Keratinocyte (primary cell): ENCODE data around the gene SOD1. TPM values are rescaled to one million over a fixed set of nuclear protein-coding genes. Genes with fewer than 3 reads are reported as not detected.

Experiments
- DNase-seq: peaks from one replicate; pipeline ENCODE4 v3.0.0-alpha.2; 2011; ENCODE audit warnings: low read depth, missing footprints, low spot score
- FAIRE-seq: peaks from 2 replicates; lab custom pipeline; 2011; peaks lifted over from hg19 to GRCh38; lab: Jason Lieb, UNC
- H2AFZ ChIP-seq: 2 replicates; pipeline ENCODE4 v1.6.0; 2012; ENCODE audit warnings: low read length, control low read depth, inconsistent platforms; ENCODE audit not compliant: control insufficient read depth
- H3K27ac ChIP-seq: 2 replicates; pipeline ENCODE4 v1.5.1; 2011; ENCODE audit warnings: low read length; ENCODE audit not compliant: control insufficient read depth, insufficient read depth
- H3K27me3 ChIP-seq: 3 replicates; pipeline ENCODE4 v1.6.0; 2011; ENCODE audit warnings: low read length; ENCODE audit not compliant: control insufficient read depth, insufficient read depth; ENCODE audit errors: extremely low read depth
- H3K36me3 ChIP-seq, 2 experiments: 2 replicates in 1 of 2; 3 replicates in 1 of 2; pipeline ENCODE4 v1.5.1; 2011; ENCODE audit warnings: low read length in 2 of 2, mild to moderate bottlenecking in 1 of 2; ENCODE audit not compliant: control insufficient read depth in 2 of 2, insufficient read depth in 2 of 2; ENCODE audit errors: extremely low read depth in 1 of 2
- H3K4me1 ChIP-seq: 3 replicates; pipeline ENCODE4 v1.5.1; 2011; ENCODE audit warnings: low read length; ENCODE audit not compliant: control insufficient read depth, insufficient read depth; ENCODE audit errors: extremely low read depth
- H3K4me2 ChIP-seq: 3 replicates; pipeline ENCODE4 v1.6.0; 2011; ENCODE audit warnings: low read depth, low read length; ENCODE audit not compliant: control insufficient read depth, insufficient read depth; ENCODE audit errors: extremely low read depth
- H3K4me3 ChIP-seq, 3 experiments: fragments of 200-600 bp in 1 of 3; sonication (generic) in 1 of 3; 2 replicates in 2 of 3; 3 replicates in 1 of 3; pipeline ENCODE4 v1.5.1; 2011 to 2016; ENCODE audit warnings: low read length in 3 of 3, mild to moderate bottlenecking in 3 of 3, control low read depth in 2 of 3, inconsistent platforms in 1 of 3, low read depth in 1 of 3, mixed read lengths in 1 of 3, mixed run types in 1 of 3, moderate library complexity in 1 of 3; ENCODE audit not compliant: control insufficient read depth in 2 of 3, insufficient read depth in 2 of 3; ENCODE audit errors: extremely low read depth in 1 of 3
- H3K79me2 ChIP-seq: 2 replicates; pipeline ENCODE4 v1.6.0; 2012; ENCODE audit warnings: low read length; ENCODE audit not compliant: control insufficient read depth, insufficient read depth
- H3K9ac ChIP-seq: 3 replicates; pipeline ENCODE4 v1.6.0; 2011; ENCODE audit warnings: low read length; ENCODE audit not compliant: control insufficient read depth, insufficient read depth; ENCODE audit errors: extremely low read depth
- H3K9me1 ChIP-seq: 3 replicates; pipeline ENCODE4 v1.6.0; 2011; ENCODE audit warnings: low read length; ENCODE audit not compliant: control insufficient read depth, insufficient read depth; ENCODE audit errors: extremely low read depth
- H3K9me3 ChIP-seq: 2 replicates; pipeline ENCODE4 v1.5.1; 2012; ENCODE audit warnings: low read depth, low read length; ENCODE audit not compliant: control insufficient read depth
- H4K20me1 ChIP-seq: 3 replicates; pipeline ENCODE4 v1.6.0; 2011; ENCODE audit warnings: low read length; ENCODE audit not compliant: control insufficient read depth, insufficient read depth; ENCODE audit errors: extremely low read depth
- CTCF ChIP-seq, 3 experiments: IDR thresholded peaks in 1 of 3; conservative IDR thresholded peaks in 1 of 3; optimal IDR thresholded peaks in 1 of 3; 2 replicates in 2 of 3; 3 replicates in 1 of 3; pipeline versions ENCODE3 to v1.5.1; 2011; ENCODE audit warnings: low read length in 3 of 3, mild to moderate bottlenecking in 3 of 3, moderate library complexity in 2 of 3, control low read depth in 1 of 3, inconsistent platforms in 1 of 3; ENCODE audit not compliant: insufficient read depth in 2 of 3; ENCODE audit errors: extremely low read depth in 1 of 3
- EZH2 ChIP-seq: IDR thresholded peaks from one replicate; pipeline ENCODE4 v1.6.1; 2012; ENCODE audit warnings: inconsistent platforms, mild to moderate bottlenecking, low read length, moderate library complexity
- dilution Hi-C: fragments of 300-500 bp; cut with MboI; formaldehyde crosslinking; loops from one replicate; pipeline ENCODE4 v1.7.0; 2020; ENCODE audit warnings: low sequenced_read_pairs; ENCODE audit not compliant: extremely low pct_ligation_motif_present
- polyA plus RNA-seq, 5 experiments: library from polyadenylated mRNA; depleted of rRNA in 3 of 5; stranded (reverse) in 3 of 5; stranded (forward) in 1 of 5; unstranded in 1 of 5; fragments of >200 nt; gene quantifications; 1 replicate in 1 of 5; 2 replicates in 3 of 5; 3 replicates in 1 of 5; pipeline versions ENCODE4 v1.2.1 to v1.2.3, GENCODE V29; 2011 to 2012; ENCODE audit warnings: missing spikeins in 2 of 5, low read depth in 1 of 5, low replicate concordance in 1 of 5

Gene SOD1
- polyA plus RNA-seq, 1 donor (not counting 4 experiments of a cell fraction or from before 2014, with no cell fraction given) = 426 TPM

DNA sequence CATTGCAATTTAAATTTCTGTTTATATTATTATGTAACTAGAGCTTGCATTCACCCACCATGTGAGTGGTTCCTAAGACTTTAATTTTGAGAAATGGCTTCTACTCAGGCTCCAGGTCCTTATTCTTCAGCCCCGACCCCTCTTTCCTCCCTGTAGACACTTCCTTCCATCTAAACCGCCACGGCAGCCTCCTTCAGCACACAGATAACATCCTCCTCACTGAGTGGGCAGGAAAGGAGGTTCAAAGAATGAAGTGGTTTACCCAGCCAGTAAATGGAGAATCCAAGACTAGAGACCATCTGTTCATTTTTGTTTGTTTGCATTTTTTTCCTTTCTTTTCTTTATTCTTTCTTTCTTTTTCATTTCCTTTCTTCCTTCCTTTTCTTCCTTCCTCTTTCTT is 37.1 kb upstream of the SOD1 start:
- Histone ChIP-seq H3K9me3 (no peaks in the 10 kb centered on the region), H3K4me3 (no peak overlapping the region), H3K4me1 (no peaks in the 10 kb centered on the region), H3K4me2 (no peak overlapping the region), H3K27ac (no peak overlapping the region), H3K27me3 (no peaks in the 10 kb centered on the region), H3K36me3 (no peaks in the 10 kb centered on the region), H4K20me1 (no peaks in the 10 kb centered on the region), H3K9me1 (no peaks in the 10 kb centered on the region), H3K79me2 (no peaks in the 10 kb centered on the region), H2AFZ (no peak overlapping the region), H3K9ac (no peak overlapping the region)
- dilution Hi-C loops = no loop called here
- FAIRE-seq (no peak), DNase-seq (no peak)
- TF ChIP-seq CTCF (optimal IDR thresholded peaks at IDR 0.05 in 1 of 3, IDR thresholded peaks at IDR 0.05 in 1 of 3, conservative IDR thresholded peaks at IDR 0.05 in 1 of 3; ENCODE audit: extremely low read depth in 1 of 3, insufficient read depth in 2 of 3, low read length in 3 of 3) (no peak), EZH2 (no peak)

DNA sequence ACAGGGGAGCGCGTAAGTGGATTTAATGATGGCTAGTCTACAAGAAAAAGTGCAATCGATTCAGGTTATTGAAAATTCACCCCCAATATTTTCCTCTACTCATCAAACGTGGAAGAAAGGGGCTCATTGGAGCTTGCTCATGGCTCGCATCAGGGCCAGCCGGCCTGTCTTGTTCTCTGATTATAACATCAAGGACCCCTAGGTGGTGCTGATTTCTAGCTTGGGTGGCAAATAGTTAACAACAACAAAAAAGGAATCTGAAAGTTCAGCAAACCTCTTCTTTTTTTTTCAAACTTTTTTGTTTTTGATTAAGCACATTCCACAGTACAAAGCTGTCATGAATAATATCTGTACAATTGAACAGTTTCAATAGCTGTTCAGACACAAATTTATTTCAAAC is 35.8 kb upstream of the SOD1 start:
- Histone ChIP-seq H2AFZ (no peak overlapping the region), H3K4me1 (no peaks in the 10 kb centered on the region), H3K27me3 (no peaks in the 10 kb centered on the region), H3K79me2 (no peaks in the 10 kb centered on the region), H3K9me1 (no peaks in the 10 kb centered on the region), H3K4me3 (no peak overlapping the region), H3K9ac (no peak overlapping the region), H3K36me3 (no peaks in the 10 kb centered on the region), H3K27ac (no peak overlapping the region), H3K9me3 (no peaks in the 10 kb centered on the region), H3K4me2 (no peak overlapping the region), H4K20me1 (no peaks in the 10 kb centered on the region)
- dilution Hi-C loops = no loop called here
- DNase-seq (no peak), FAIRE-seq (no peak)
- no peak for TF ChIP-seq EZH2
- no peak for TF ChIP-seq CTCF (optimal IDR thresholded peaks at IDR 0.05 in 1 of 3, IDR thresholded peaks at IDR 0.05 in 1 of 3, conservative IDR thresholded peaks at IDR 0.05 in 1 of 3; ENCODE audit: extremely low read depth in 1 of 3, insufficient read depth in 2 of 3, low read length in 3 of 3)
